GM12878 (cell line): ENCODE results near the gene RAPGEF4. TPM values are rescaled to one million over a fixed set of nuclear protein-coding genes. Genes with fewer than 3 reads are reported as not detected.

Experiments used
- ATAC-seq: fragments of 200-7000 bp; cut with Tn5 transposase; 3 replicates; pipeline ENCODE4 v1.9.1; 2020; ENCODE audit warnings: mild to moderate bottlenecking, moderate library complexity
- BruUV-seq: library from RNA; stranded (reverse); fragments of 400-500 nt; replicated peaks from 2 replicates; lab custom pipeline; 2021; lab: Mats Ljungman, UMichigan
- CTCF ChIA-PET: fragments of 300-600 bp; sonication (Branson Sonifier 250); formaldehyde crosslinking; extraction: SDS; loops from one replicate; lab custom pipeline; 2021; ENCODE audit warnings: inconsistent platforms; lab: Yijun Ruan, JAX
- POLR2A ChIA-PET: fragments of 350-600 bp; formaldehyde crosslinking; extraction: SDS; loops from one replicate; lab custom pipeline; 2021; ENCODE audit warnings: inconsistent platforms; lab: Charles Lee
- RAD21 ChIA-PET: fragments of 300-600 bp; sonication (Branson Sonifier 250); formaldehyde crosslinking; loops from one replicate; lab custom pipeline; 2023; ENCODE audit warnings: antibody characterized with exemption; ENCODE audit not compliant: unreplicated experiment; lab: Charles Lee
- SMC1A ChIA-PET: fragments of 300-600 bp; sonication (Branson Sonifier 250); formaldehyde crosslinking; loops from one replicate; lab custom pipeline; 2023; ENCODE audit not compliant: unreplicated experiment, uncharacterized antibody; lab: Charles Lee
- DNase-seq: peaks from one replicate; pipeline ENCODE4 v3.0.0-alpha.2; 2011; ENCODE audit warnings: low read depth, low spot score
- FAIRE-seq: peaks from 3 replicates; lab custom pipeline; 2011; peaks lifted over from hg19 to GRCh38; lab: Jason Lieb, UNC
- H2AFZ ChIP-seq: 2 replicates; pipeline ENCODE4 v1.6.0; 2011; ENCODE audit warnings: low read depth, low read length, control low read depth; ENCODE audit not compliant: control insufficient read depth
- H3K27ac ChIP-seq: 2 replicates; pipeline ENCODE4 v1.5.1; 2011; ENCODE audit warnings: control low read depth; ENCODE audit not compliant: control insufficient read depth, insufficient read depth
- H3K27me3 ChIP-seq, 2 experiments: replicated peaks in 1 of 2; 2 replicates each; pipeline versions ENCODE4 v1.6.0 to v1.6.1; 2011; ENCODE audit warnings: low read length in 1 of 2; ENCODE audit not compliant: control insufficient read depth in 2 of 2, insufficient read depth in 2 of 2
- H3K36me3 ChIP-seq, 2 experiments: 2 replicates each; pipeline ENCODE4 v1.5.1; 2011; ENCODE audit warnings: low read length in 1 of 2; ENCODE audit not compliant: control insufficient read depth in 2 of 2, insufficient read depth in 2 of 2
- H3K4me1 ChIP-seq: 2 replicates; pipeline ENCODE4 v1.6.1; 2011; ENCODE audit warnings: mild to moderate bottlenecking, low read length, moderate library complexity, mixed read lengths; ENCODE audit not compliant: control insufficient read depth, insufficient read depth
- H3K4me2 ChIP-seq: 2 replicates; pipeline ENCODE4 v1.6.0; 2011; ENCODE audit warnings: control low read depth; ENCODE audit not compliant: control insufficient read depth, insufficient read depth
- H3K4me3 ChIP-seq: fragments of 200-600 bp; sonication (generic); 2 replicates; pipeline ENCODE4 v1.5.1; 2016
- H3K79me2 ChIP-seq: 2 replicates; pipeline ENCODE4 v1.6.0; 2011; ENCODE audit warnings: low read length; ENCODE audit not compliant: control insufficient read depth, insufficient read depth
- H3K9ac ChIP-seq: 2 replicates; pipeline ENCODE4 v1.8.0; 2011; ENCODE audit warnings: low read length, control low read depth, mixed read lengths; ENCODE audit not compliant: control insufficient read depth, insufficient read depth
- H3K9me3 ChIP-seq: replicated peaks from 3 replicates; pipeline ENCODE4 v1.5.1; 2011; ENCODE audit warnings: mild to moderate bottlenecking, low read length; ENCODE audit not compliant: control insufficient read depth, insufficient read depth
- H4K20me1 ChIP-seq: 2 replicates; pipeline ENCODE4 v1.6.0; 2011; ENCODE audit not compliant: control insufficient read depth, insufficient read depth
- ATF2 ChIP-seq: IDR thresholded peaks from 2 replicates; pipeline ENCODE4 v1.6.1; 2012; ENCODE audit warnings: low read length, inconsistent platforms
- BCL11A ChIP-seq: IDR thresholded peaks from 2 replicates; pipeline ENCODE4 v1.6.1; 2011; ENCODE audit warnings: low read depth, low read length
- CHD4 ChIP-seq: fragments of 200-600 bp; sonication (generic); IDR thresholded peaks from 2 replicates; pipeline ENCODE4 v1.6.1; 2016; ENCODE audit warnings: mild to moderate bottlenecking
- LARP7 ChIP-seq: fragments of 450-650 bp; IDR thresholded peaks from 2 replicates; pipeline ENCODE4 v1.6.1; 2017; ENCODE audit warnings: mild to moderate bottlenecking
- MTA2 ChIP-seq: fragments of 450-650 bp; IDR thresholded peaks from 2 replicates; pipeline ENCODE4 v1.6.1; 2016; ENCODE audit warnings: low read depth, mild to moderate bottlenecking, moderate library complexity
- PBX3 ChIP-seq: IDR thresholded peaks from 2 replicates; pipeline ENCODE4 v1.6.1; 2011; ENCODE audit warnings: mild to moderate bottlenecking, low read depth, low read length, moderate library complexity; ENCODE audit not compliant: insufficient replicate concordance
- SUZ12 ChIP-seq: fragments of 200-600 bp; sonication (generic); IDR thresholded peaks from one replicate; pipeline ENCODE4 v1.6.1; 2018; ENCODE audit warnings: antibody characterized with exemption, mild to moderate bottlenecking; ENCODE audit not compliant: unreplicated experiment
- TARDBP ChIP-seq: IDR thresholded peaks from 2 replicates; pipeline ENCODE4 v1.6.1; 2016; ENCODE audit warnings: borderline replicate concordance
- ZBTB33 ChIP-seq: fragments of 450-650 bp; IDR thresholded peaks from 2 replicates; pipeline ENCODE4 v1.6.1; 2017; ENCODE audit warnings: mild to moderate bottlenecking
- ZNF274 ChIP-seq: IDR thresholded peaks from one replicate; pipeline ENCODE4 v1.8.0; 2011; ENCODE audit not compliant: insufficient read length, insufficient read depth
- ZSCAN29 ChIP-seq: fragments of 450-650 bp; IDR thresholded peaks from 2 replicates; pipeline ENCODE4 v1.6.1; 2017; ENCODE audit warnings: mild to moderate bottlenecking, moderate library complexity
- ZZZ3 ChIP-seq: IDR thresholded peaks from 2 replicates; pipeline ENCODE4 v1.6.1; 2011; ENCODE audit warnings: low read depth; ENCODE audit not compliant: control insufficient read depth, insufficient read length
- WGBS: methylation state at CpG from one replicate; pipeline ENCODE4 v1.1.6; 2016; ENCODE audit warnings: low lambda C conversion rate; ENCODE audit not compliant: insufficient replicate concordance, insufficient coverage; ENCODE audit errors: missing lambda C conversion rate; 5-methylcytosine and 5-hydroxymethylcytosine counted together
- in situ Hi-C: fragments of 300-500 bp; cut with MboI; formaldehyde crosslinking; loops from 9 replicates; pipeline ENCODE4 v1.14.3; 2018; ENCODE audit warnings: mixed read lengths
- intact Hi-C: fragments of 100-400 bp; cut with micrococcal nuclease; formaldehyde crosslinking; loops from one replicate; pipeline ENCODE4 v1.14.2; 2022; ENCODE audit not compliant: unreplicated experiment
- polyA plus RNA-seq, 11 experiments: library from polyadenylated mRNA; depleted of rRNA in 4 of 11; unstranded in 6 of 11; stranded (reverse) in 5 of 11; fragments of >200 nt; fragmentation: Nextera tagmentation in 4 of 11; fragmentation: Illumina TruSeq in 1 of 11; extraction: Ambion mirVana in 4 of 11; extraction: Trizol in 1 of 11; gene quantifications; 1 replicate in 1 of 11; 2 replicates in 10 of 11; pipeline versions ENCODE4 v1.2.1 to v1.2.3, GENCODE V29; 2011 to 2016; ENCODE audit warnings: inconsistent platforms in 2 of 11, missing spikeins in 2 of 11, low read depth in 1 of 11
- total RNA-seq, 4 experiments: library from RNA; depleted of rRNA in 3 of 4; stranded (reverse); fragments of >200 nt in 3 of 4; fragmentation: Illumina TruSeq in 1 of 4; extraction: Trizol in 1 of 4; gene quantifications; 2 replicates each; pipeline versions ENCODE4 v1.2.1 to v1.2.3, GENCODE V29; 2013 to 2021

RAPGEF4 gene
- total and polyA plus RNA-seq, 10 of the 15 experiments (the other 5 are each of a cell fraction or from before 2014, with no cell fraction given), result 0.18 TPM; not detected in 8

- H3K9ac ChIP-seq, result no peak overlapping the region
- 31% methylated on average over 1 of the region's 1 CpG for WGBS
- DNase-seq (no peak), ATAC-seq (no peak), FAIRE-seq (no peak)
- RAD21 ChIA-PET, result no interaction called here
- no peak for TF ChIP-seq MTA2
- TF ChIP-seq ZBTB33, result no peak
- TF ChIP-seq ZNF274, result no peak
- no peak for TF ChIP-seq ZZZ3
- no peak for TF ChIP-seq TARDBP
- no peak for TF ChIP-seq SUZ12
- TF ChIP-seq ZSCAN29, result no peak
- no peak for TF ChIP-seq CHD4
- no peak for TF ChIP-seq ATF2
- TF ChIP-seq PBX3, result no peak
- TF ChIP-seq LARP7, result no peak
- no peak for TF ChIP-seq BCL11A
- CTCF ChIA-PET, result interaction anchor here (0.6 to 2.1 kb wide), 3 partner anchors 14 to 35 kb away, joined by 3 to 8 read pairs (median 7); no protein-coding TSS in a partner anchor
- SMC1A ChIA-PET, result no interaction called here
- in situ Hi-C loops, result no loop called here
- no TSS peak for BruUV-seq
- no peaks in the 10 kb centered on the region for H4K20me1 ChIP-seq
- intact Hi-C loops, result no loop called here
- H3K79me2 ChIP-seq, result no peaks in the 10 kb centered on the region
- H3K4me1 ChIP-seq, result peaks cover 3% of the 10 kb centered on the region
- H2AFZ ChIP-seq, result no peak overlapping the region
- no peaks in the 10 kb centered on the region for H3K9me3 ChIP-seq
- POLR2A ChIA-PET, result no interaction called here
- H3K27ac ChIP-seq, result no peak overlapping the region
- H3K27me3 ChIP-seq, result no peaks in the 10 kb centered on the region
- no peaks in the 10 kb centered on the region for H3K36me3 ChIP-seq
- no peak overlapping the region for H3K4me3 ChIP-seq
- no peak overlapping the region for H3K4me2 ChIP-seq
These were observed 176.6 kb downstream of the RAPGEF4 start for GRCh38 chr2:172912266-172912665.
